HS-5 (cell line): ENCODE measurements around the gene FYB2.
A peak's percentile ranks its signal among the peaks of the same experiment; 100 is the strongest.

Experiments
- DNase-seq: peaks from one replicate; pipeline ENCODE4 v3.0.0-alpha.2; 2012; ENCODE audit warnings: low read depth

FYB2 gene, protein sequence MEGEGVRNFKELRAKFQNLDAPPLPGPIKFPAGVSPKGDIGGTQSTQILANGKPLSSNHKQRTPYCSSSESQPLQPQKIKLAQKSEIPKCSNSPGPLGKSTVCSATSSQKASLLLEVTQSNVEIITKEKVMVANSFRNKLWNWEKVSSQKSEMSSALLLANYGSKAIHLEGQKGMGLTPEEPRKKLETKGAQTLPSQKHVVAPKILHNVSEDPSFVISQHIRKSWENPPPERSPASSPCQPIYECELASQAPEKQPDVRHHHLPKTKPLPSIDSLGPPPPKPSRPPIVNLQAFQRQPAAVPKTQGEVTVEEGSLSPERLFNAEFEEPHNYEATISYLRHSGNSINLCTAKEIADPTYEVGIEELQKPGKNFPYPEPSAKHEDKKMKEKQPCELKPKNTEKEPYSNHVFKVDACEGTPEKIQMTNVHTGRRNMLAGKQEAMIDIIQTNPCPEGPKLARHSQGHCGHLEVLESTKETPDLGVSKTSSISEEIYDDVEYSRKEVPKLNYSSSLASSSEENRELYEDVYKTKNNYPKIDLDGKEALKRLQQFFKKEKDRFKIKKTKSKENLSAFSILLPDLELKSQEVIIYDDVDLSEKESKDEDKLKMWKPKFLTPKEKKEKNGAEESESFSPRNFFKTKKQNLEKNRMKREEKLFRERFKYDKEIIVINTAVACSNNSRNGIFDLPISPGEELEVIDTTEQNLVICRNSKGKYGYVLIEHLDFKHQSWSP

DNA sequence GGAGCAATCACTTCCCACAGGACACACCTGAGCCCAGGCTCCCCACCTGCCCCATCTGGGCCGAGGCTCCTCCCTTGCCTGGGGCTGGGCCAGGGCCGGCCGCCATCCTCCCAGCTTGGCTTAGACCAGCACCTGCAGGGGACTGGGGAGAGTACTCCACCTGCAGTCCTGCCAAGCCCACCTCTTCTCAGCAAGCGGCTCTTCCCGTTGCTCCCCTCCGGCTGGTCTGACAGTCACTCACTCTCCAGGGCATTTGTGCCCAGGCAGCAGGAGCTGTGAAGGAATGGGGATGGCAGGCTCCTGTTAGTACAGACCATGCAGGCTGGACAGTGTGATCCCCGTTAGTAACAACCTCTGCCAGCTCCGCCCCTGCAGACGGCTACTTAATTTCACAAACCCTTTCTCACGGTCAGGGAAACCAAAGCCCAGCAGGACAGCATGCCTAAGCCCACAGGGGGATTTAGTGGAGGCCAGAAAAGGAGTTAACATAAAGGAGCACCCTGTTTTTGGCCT, at the start of gene FYB2:
TSS of gene FYB2 (minus strand) at position 18 of the 513 bp plus-strand sequence. CDS start 114 bp downstream, outside the sequence.
- DNase-seq = no peak

DNA sequence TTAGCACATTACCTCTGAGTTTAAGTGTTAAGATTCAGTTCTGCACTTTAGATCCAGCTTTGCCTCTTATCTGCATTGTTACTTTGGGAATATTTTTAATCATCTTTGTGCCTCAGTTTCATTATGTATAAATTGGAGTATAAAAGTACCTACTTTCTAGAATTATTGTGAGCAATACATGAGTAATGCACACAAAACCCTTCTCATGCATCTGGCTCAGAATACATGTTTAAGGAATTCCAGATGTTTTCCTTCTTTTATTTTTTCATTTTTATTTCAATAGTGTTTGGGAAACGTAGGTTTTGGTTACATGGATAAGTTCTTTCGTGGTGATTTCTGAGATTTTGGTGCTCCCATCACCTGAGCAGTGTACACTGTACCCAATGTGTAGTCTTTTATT, 49.6 kb upstream of the FYB2 start:
- peak; percentile 13 for DNase-seq

DNA sequence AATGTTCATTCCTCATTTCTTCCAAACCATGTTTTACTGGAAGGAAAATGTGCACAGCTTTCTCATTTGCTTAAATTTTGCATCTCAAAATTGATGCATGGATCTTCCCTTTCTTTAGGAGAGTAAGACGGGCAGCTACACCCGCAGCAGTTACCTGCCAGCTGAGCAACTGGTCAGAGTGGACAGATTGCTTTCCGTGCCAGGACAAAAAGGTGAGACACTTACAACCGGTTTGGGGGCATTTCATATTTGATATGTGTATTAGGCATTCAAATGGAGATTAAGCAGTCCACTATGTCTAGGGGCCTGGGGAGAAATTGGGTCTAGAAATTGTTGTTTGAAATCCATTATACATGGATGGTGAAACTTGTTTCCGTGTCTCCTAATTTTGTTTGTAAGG, 48.3 kb upstream of the FYB2 start:
- DNase-seq = no peak

DNA sequence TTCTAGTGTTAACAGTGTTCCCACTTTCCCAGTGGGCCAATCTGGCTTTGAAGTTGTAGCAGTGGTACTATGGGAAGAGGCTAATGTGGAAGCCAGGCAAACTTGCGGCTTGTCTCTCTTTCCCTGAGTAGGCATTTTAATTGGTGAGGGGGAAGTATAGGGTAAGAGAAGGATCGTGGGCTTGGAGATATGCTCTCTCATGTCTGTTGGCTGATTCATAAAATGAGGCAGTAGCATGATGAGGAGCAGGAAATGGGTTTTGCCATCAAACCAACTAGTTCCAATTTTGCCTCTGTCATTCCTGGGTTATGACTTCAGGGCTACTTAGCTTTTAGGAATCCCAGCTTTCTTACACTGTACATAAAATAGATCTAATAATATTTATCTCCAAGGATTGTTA, 47.5 kb upstream of the FYB2 start:
- peak; percentile 87 for DNase-seq

DNA sequence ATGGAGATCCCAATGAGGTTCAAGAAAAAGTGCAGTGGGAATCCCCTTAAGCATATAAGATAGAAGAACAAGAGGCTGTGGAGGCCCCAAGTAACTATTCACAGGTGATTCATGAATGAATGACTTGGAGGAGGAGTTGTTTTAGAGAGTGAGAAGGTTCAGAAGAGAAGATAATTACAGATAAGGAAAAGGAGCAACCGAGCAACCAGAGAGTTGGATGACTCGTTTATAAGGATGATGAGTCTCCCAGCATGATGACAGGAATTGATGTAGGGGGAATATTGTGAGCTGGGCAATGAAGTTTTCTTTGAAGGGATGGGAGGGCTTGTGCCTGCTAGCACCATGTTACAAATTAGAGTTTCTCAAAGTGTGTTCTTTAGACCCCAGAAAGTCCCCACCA, 45.2 kb upstream of the FYB2 start:
- DNase-seq = peak; percentile 16

DNA sequence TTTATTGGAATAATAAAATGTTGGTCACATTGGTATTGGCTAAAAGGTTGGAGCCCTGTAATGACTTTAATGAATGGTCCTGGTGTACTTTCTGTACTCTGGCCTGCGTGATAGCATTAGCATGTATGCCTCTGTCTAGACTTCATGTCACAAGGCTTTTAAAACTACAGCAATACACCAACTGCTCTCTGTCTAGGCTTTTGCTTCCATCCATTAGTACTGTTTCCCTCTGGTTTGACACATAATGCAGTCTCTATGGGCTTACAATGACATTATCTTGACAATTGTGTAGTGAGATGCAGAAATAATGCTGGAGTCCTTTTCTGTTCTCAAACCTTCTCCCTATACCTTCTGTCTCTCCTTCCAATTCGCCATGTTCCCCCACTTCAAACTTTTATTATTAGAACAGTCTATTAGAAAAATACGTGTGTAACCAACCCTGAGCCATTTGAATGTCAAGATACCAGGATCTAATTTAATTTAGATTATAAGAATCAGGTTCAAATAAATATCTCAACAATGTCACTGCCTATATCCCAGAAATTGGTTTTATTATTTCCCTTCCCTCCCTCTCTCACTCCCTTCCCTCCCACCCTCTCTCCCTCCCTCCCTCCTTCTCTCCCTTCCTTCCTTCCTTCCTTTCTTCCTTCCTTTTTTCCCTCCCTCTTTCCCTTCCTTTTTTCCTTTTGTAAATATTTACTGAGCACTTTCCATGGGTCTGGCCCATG, 44.2 kb upstream of the FYB2 start:
- DNase-seq = no peak

DNA sequence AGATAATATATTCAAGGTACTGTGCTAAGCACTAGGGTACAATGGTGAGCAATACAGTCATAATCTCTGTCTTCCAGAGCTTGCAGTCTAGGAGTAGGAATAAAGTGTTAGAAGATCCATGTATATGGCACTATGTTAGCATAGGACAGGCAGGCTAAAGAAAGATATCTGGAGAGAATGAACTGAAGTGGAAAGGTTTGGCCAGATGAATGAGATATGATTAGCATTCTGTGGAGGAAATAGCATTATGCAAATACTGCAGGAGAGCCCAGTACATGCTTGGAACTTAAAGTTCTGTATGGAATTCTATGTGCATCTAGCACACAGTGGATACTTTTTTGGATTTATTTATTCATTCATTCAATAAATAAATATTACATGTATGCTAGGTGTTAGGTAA, 40.1 kb upstream of the FYB2 start:
- DNase-seq = no peak

DNA sequence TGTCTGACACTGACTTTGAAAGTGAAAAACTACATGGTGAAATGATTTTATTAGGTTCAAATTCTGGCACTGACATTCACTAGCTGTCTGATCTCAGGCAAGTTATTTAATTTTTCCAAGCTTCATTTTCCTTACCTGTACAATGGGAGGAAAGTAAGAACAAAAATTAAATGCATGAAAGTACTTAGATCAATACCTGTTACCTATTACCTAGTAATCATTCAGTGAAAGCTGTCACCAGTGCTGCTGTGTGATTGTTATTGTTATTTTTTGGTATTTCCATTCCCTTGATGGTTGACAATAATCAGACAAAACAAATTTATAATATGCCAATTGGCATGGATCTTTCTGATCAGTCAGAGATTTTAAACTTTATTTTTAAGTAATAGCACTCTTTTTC, 37.0 kb upstream of the FYB2 start:
- DNase-seq = no peak

DNA sequence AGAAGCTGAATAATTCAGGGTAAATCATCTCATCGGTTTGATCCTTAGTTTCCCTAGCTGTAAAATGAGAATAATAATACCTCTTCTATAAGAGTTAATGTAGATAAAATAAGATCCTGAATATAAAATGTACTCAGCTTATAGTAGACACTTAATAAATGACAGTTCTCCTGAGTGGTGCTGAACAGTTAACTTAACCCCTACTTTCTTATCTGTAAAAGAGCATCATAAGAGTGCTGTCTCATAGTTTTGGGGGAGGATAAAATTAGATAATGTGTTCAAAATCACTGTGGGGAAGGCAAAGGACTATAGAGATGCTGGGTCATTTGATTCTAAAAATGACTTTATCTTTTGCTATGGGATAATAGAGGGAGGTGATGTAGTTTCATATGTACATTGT, 36.0 kb upstream of the FYB2 start:
- no peak for DNase-seq

DNA sequence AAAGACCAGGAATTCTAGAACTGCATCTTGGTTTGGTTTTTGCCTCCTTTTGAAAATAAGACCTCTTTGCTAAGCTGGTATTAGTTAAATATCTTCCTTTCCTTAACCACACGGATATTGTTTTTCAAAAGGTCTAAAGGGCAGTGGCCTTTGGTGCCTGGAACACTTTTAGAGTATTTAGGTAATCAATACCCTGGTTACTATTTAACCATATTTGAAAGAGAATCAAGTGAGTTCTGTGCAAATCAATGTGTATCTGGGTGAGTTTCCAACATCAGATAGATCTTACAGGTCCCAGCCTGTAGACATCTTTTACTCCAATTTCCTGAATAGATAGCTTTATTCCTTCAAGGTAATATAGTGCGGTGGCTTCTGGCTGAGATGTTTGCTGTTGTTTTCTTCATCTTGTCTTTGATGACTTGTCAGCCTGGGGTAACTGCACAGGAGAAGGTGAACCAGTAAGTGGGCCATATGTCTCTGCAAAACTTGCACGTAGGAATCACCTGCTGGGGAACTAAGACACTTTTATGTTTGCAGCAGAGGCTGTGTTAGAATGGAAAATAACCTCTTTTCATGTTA, 35.4 kb upstream of the FYB2 start, which contains the start of gene C8A:
TSS of gene C8A (plus strand) at position 277 of the 579 bp plus-strand sequence. CDS start at position 382, 105 bp downstream.
- no peak for DNase-seq

DNA sequence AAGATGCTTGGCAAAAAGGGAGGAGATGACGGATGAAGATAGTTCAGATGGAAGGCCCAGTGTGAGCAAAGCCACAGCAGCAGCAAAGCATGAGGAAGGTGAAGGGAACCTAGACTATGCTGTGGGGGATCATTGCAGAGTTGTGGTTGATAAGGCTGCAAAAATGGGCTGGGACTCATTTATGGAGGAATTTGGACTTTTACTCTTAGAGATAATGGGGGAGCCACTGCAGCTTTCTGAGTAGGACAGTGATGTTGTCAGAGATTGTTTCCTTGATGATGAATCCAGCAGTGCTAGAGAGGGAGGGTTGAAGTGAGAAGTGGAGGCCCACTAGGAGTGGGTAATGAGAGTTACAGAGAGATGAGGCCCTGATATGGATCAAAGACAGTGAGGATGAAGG, 33.3 kb upstream of the FYB2 start:
- no peak for DNase-seq

DNA sequence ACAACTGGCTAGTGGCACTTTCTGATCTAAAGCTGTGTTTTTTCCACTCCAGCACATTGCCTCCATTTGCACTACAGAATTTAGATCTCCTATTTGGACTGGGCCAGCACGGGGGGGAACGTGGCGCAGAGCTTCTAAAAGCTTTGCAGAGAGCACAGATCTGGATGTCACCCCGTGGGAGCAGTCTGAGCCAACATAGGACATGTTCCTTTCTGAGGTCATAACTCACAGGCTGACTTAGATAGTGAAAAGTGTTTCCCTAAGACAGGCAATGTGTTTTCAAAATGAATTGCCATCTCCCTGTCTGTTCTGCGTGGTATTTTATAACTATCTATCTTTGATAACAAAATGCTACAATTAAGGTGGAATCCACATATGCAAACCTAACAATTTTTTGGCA, 31.7 kb upstream of the FYB2 start:
- DNase-seq = no peak

DNA sequence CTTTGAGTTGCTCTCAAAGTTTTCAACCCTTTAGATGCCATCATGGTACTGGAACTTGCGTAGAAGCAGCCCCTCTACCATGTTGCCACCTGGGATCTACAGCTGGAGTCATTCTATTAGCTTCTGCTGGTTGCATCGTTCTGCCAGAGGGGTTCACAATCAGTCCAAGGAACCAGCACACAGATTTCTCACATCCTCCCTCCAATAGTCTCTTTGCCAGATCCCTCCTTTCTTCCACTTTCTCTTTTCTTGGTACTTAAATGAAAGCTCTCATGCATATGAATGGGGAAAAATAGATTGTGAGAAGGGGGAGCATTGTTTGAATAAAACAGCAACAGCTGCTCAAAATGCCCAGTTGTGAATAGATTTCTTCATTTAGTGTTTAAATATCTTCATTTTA, 31.2 kb upstream of the FYB2 start:
- no peak for DNase-seq

DNA sequence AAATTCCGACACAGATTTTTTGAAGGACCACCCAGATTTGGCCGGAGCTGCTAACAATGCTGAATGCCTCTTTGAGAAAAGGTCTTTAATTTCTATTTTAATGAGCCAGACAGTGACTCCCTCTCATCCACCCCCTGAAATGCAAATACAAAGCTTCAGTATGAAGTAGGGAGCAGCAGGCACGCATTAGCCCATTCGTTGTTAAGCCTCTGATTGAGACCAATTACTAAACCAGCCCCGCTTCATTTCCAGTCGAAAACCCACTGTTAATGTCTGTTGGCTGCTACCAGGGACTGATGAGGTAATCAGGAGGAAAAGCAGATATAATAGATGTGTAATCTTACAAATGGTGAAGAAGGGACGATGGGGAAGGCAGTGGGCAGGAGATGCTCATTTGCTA, 30.5 kb upstream of the FYB2 start:
- DNase-seq = no peak

DNA sequence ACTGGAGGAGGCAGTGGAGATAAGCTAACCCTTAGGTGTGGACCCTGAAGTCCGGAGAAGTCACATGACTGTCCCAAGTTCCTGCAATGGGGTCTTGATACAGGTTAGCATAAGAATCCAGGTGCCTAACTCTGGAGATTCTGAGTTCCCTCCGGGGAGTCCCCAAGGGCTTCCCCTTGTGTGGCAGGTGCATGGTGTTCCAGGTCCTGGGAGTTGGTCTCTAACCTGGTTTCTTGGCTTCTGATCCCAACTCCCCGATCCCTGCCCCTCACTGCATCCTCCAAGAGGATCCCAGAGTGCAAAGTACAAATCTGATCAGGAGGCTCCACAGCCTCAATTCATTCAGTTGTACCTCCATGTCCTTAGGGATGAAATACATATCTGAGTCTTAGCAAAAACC, 26.1 kb upstream of the FYB2 start:
- DNase-seq = no peak

DNA sequence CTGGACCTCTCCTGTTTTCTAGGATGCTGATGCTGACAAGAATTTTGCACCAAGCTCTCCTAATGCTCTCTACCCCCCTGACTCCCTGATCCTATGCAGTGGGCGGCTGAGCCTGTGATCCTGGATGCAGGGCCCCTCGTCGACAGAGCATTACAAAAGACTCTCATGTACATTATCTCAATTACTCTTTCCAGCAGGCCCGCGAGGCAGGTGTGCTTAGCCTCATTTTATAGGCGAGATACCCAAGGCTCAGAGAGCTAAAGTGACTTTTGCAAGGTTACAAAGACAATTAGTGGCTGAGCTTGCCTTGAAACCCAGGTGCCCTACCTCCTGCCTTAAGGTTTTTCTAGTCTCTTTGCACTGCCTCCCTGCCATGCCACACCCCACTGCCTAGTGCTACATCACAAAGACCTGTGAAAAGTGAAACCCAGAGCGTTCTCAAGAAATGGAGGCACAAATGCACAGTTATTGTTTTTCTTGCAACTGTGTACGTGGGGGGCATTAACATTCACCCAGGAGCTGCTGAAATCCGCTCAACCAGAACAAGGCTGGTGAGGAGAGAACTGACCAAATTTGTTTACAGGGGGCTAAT, 25.4 kb upstream of the FYB2 start:
- DNase-seq = no peak

DNA sequence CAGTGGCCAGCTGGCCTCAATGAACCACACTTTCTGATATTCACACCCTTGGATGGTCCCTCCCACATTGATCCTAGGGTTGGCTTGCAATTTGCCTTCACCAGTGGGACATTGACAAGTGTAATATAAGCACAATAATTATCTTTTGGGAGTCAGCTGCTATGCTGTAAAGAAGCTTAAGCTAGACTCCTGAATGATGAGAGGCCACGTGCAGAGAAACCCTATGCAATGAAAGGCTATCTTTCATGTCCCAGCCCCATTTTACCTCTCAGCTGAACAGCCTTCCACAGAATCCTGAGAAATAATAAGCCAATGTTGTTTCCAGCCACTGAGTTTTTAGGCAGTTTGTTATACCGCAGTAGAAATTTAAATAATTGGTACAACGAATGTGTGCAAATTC, 24.3 kb upstream of the FYB2 start:
- DNase-seq = no peak

DNA sequence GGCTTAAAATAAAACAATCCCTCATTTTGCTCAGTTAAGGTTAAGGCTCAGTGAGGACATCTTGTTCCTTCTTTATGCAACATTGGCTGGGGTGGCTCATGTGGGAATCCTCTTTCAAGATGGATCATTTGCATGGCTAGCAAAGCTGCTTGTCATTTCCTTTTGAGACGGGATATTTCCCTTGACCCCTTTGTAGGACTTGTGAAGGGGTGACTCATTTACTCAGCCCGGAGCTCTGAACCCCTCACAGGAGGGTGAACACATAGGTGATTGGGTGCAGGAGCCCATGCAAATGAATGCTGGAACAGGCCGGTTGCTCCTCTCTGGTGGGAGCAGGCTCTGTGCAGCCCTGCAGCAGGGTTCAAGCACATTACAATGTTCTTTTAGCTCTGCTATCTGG, 19.6 kb upstream of the FYB2 start:
- DNase-seq = no peak

DNA sequence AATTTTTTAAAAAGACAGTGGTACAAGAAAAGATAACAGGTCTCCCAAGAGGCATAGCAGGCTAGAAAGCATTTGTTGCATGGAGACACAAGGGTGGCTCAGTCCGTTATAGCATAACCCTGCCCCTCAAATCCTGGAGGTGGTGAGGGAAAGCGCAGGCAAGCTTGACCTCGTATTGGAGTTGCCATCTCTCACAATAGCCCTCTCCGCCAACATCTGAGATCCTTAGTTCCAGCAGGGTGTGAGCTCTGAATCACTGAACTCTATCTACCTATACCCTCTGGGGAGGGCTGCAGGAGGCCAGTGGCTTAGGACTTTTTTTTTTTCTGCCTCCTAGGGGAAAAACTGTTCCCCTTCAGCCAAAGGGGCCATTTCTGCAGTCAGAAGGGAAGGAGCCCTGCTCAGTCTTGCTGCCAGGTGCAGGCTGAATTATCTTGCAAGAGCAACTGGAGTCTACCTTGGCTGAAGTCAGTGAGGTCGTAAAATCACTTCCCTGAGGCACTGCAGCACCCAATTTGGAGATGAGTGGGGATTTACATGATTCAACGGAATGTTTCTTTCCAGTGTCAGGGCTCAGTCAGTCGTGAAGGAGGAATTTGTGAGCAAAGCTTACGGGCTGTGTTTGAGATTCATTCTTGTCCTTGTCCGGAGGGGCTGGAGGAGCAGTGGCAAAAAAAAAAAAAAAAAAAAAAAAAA, 18.2 kb upstream of the FYB2 start:
- DNase-seq = no peak

DNA sequence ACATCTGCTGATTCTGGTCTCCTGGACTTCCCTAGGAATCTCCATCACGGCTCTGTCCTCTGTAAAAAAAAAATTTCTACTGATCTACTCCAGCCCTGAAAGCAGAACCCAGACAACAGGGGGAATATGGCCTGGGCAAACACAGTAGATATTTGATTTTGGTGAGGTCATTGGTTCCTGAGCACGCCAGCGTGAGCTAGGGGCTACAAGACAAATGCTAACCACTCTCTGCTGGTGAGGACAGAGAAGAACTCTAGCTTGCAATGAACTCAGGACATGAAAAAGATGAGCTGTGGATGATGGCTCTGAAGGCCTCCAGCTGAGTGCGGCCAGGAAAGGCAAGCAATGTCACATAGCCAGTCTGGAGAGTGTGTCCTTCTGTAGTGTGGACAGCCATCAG, 17.2 kb upstream of the FYB2 start:
- no peak for DNase-seq

DNA sequence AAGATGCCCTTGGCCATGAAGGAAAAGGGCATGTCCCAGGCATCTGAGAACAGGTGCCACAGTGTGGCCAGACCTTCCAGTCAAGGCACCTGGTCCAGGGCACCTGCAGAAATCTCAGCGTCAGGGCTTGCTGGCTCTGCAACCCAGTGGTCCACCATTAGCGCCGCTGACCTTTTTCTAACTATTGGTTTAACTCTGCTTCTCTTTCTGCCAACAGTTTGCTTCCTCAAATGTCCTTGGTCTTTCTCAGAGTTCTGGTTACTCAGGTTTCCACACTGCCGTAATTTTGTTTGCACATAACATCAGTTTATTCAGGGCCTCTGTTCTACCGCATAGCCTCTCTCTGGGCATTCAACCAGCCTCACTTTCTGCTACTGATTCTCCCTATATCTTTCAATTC, 16.5 kb upstream of the FYB2 start:
- DNase-seq = no peak
